OCI-LY1 (cell line): ENCODE results near the gene MYO9A.

ENCODE experiments used
- H2AFZ ChIP-seq: fragments of 200-600 bp; sonication (generic), shearing (Covaris generic); 2 replicates; pipeline ENCODE4 v1.6.0; 2014; ENCODE audit warnings: antibody characterized with exemption, mild to moderate bottlenecking, low read length
- H3F3A ChIP-seq: fragments of 200-600 bp; sonication (generic), shearing (Covaris generic); 2 replicates; pipeline ENCODE4 v1.6.0; 2014; ENCODE audit warnings: mild to moderate bottlenecking, antibody characterized with exemption, low read length, moderate library complexity; ENCODE audit not compliant: insufficient read depth
- H3K27ac ChIP-seq: fragments of 200-600 bp; sonication (generic); 2 replicates; pipeline ENCODE4 v1.5.1; 2014; ENCODE audit warnings: low read length, mixed run types, mild to moderate bottlenecking, low read depth; ENCODE audit not compliant: poor library complexity, severe bottlenecking
- H3K27me3 ChIP-seq: fragments of 200-600 bp; sonication (generic); 2 replicates; pipeline ENCODE4 v1.6.0; 2014; ENCODE audit warnings: antibody characterized with exemption, mild to moderate bottlenecking, low read length, moderate library complexity; ENCODE audit not compliant: insufficient read depth
- H3K36me3 ChIP-seq: fragments of 200-600 bp; sonication (generic); 2 replicates; pipeline ENCODE4 v1.6.1; 2014; ENCODE audit warnings: mild to moderate bottlenecking, antibody characterized with exemption, low read length, moderate library complexity, mixed read lengths; ENCODE audit not compliant: insufficient read depth
- H3K4me1 ChIP-seq: fragments of 200-600 bp; sonication (generic); 2 replicates; pipeline ENCODE4 v1.5.1; 2014; ENCODE audit warnings: mild to moderate bottlenecking, low read length, moderate library complexity; ENCODE audit not compliant: insufficient read depth, severe bottlenecking
- H3K4me2 ChIP-seq: fragments of 200-600 bp; sonication (generic), shearing (Covaris generic); 2 replicates; pipeline ENCODE4 v1.6.1; 2014; ENCODE audit warnings: low read length
- H3K4me3 ChIP-seq: fragments of 200-600 bp; sonication (generic); 2 replicates; pipeline ENCODE4 v1.5.1; 2014; ENCODE audit warnings: low read length, low read depth, mild to moderate bottlenecking, mixed read lengths; ENCODE audit not compliant: poor library complexity, severe bottlenecking
- H3K79me2 ChIP-seq: fragments of 200-600 bp; shearing (Covaris generic); 2 replicates; pipeline ENCODE4 v1.6.1; 2016; ENCODE audit warnings: mixed run types, low read length, mixed read lengths; ENCODE audit not compliant: insufficient read depth
- H3K9ac ChIP-seq: fragments of 200-600 bp; sonication (generic), shearing (Covaris generic); 2 replicates; pipeline ENCODE4 v1.6.1; 2014; ENCODE audit warnings: mild to moderate bottlenecking, low read length, mixed read lengths
- H3K9me2 ChIP-seq: fragments of 200-600 bp; sonication (generic), shearing (Covaris generic); 2 replicates; pipeline ENCODE4 v1.6.1; 2014; ENCODE audit warnings: low read depth, mild to moderate bottlenecking, low read length, mixed read lengths
- H3K9me3 ChIP-seq: fragments of 200-600 bp; shearing (Covaris generic); 2 replicates; pipeline ENCODE4 v1.6.1; 2014; ENCODE audit warnings: low read length, mixed read lengths
- H4K20me1 ChIP-seq: fragments of 200-600 bp; sonication (generic), shearing (Covaris generic); 2 replicates; pipeline ENCODE4 v1.6.0; 2016; ENCODE audit warnings: mild to moderate bottlenecking, low read length; ENCODE audit not compliant: insufficient read depth
- EZH2 ChIP-seq: fragments of 200-600 bp; sonication (generic), shearing (Covaris generic); IDR thresholded peaks from 2 replicates; pipeline ENCODE4 v1.8.0; 2017; ENCODE audit warnings: borderline replicate concordance, mixed run types, mild to moderate bottlenecking, antibody characterized with exemption, low read length, moderate library complexity, mixed read lengths
- TF ChIP-seq, protein P1 (sequence below): fragments of 200-600 bp; sonication (generic), shearing (Covaris generic); IDR thresholded peaks from 2 replicates; pipeline ENCODE4 v1.5.1; 2017; ENCODE audit warnings: mild to moderate bottlenecking, antibody characterized with exemption, low read length, moderate library complexity, mixed read lengths

Gene MYO9A

DNA sequence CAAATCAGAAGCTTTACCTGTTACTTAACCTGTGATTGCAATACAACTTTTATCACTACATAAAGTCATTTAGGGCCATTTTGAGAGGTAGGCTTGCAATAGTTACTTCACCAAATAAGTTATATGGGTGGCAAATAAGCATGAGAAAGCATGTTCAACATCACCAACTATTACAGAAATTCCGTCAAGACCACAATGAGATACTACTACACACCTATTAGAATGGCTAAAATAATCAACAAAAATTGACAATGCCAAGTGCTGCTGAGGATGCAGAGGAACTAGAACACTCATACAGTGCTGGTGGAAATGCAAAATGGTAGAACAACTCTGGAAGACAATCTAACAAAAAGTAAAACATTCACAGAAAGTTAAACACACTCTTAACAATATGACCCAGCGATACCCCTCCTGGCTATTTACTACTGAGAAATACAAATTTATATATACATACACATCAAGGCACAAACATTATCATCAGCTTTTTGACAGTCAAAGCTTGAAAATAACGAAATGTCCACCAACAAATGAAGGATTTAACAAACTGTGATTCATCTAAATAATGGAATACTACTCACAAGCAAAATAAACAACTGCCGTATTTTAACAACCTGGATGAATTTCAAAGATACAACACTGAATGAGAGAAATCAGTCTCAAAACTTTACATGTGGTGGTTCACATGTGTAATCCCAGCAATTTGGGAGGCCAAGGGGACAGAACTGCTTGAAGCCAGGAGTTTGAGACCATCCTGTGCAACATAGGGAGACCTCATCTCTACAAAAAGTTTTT is 82.9 kb downstream of the MYO9A start:
- Histone ChIP-seq H3K27me3 (no peaks in the 10 kb centered on the region), H4K20me1 (no peaks in the 10 kb centered on the region), H3K4me3 (no peak overlapping the region), H3K4me2 (no peak overlapping the region), H3K27ac (no peak overlapping the region), H3K9me3 (peaks cover 2% of the 10 kb centered on the region), H3K9ac (no peak overlapping the region), H2AFZ (no peak overlapping the region), H3K9me2 (no peaks in the 10 kb centered on the region), H3K36me3 (peaks cover 10% of the 10 kb centered on the region; the same call in 1 of the 2 replicates), H3K79me2 (peaks cover 27% of the 10 kb centered on the region; the same call in 1 of the 2 replicates), H3F3A (no peaks in the 10 kb centered on the region; the same call in 1 of the 2 replicates), H3K4me1 (no peaks in the 10 kb centered on the region)
- TF ChIP-seq EZH2: no peak
- TF ChIP-seq, protein P1, sequence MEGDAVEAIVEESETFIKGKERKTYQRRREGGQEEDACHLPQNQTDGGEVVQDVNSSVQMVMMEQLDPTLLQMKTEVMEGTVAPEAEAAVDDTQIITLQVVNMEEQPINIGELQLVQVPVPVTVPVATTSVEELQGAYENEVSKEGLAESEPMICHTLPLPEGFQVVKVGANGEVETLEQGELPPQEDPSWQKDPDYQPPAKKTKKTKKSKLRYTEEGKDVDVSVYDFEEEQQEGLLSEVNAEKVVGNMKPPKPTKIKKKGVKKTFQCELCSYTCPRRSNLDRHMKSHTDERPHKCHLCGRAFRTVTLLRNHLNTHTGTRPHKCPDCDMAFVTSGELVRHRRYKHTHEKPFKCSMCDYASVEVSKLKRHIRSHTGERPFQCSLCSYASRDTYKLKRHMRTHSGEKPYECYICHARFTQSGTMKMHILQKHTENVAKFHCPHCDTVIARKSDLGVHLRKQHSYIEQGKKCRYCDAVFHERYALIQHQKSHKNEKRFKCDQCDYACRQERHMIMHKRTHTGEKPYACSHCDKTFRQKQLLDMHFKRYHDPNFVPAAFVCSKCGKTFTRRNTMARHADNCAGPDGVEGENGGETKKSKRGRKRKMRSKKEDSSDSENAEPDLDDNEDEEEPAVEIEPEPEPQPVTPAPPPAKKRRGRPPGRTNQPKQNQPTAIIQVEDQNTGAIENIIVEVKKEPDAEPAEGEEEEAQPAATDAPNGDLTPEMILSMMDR: no peak

DNA sequence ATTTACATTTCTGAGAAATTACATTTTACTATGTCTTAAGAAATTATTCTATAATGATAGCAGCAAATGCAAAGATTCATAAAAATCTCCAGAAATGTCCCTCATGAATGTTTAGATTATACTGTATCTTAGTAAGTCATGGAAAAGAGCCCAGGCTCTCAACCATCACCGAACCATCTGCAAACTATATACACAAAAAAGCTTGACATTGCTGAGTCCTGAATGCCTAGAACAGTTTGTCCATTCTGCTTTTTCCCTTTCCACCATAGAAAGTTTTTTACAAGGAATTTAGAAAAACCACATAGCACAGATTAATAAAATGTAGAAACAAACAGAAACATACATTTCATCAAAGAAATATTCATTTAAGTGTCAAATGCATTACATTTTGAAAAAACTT is 83.6 kb downstream of the MYO9A start:
- H3K9me2 ChIP-seq: no peaks in the 10 kb centered on the region
- no peak overlapping the region for H3K9ac ChIP-seq
- TF ChIP-seq, protein P1: no peak
- TF ChIP-seq EZH2: no peak

DNA sequence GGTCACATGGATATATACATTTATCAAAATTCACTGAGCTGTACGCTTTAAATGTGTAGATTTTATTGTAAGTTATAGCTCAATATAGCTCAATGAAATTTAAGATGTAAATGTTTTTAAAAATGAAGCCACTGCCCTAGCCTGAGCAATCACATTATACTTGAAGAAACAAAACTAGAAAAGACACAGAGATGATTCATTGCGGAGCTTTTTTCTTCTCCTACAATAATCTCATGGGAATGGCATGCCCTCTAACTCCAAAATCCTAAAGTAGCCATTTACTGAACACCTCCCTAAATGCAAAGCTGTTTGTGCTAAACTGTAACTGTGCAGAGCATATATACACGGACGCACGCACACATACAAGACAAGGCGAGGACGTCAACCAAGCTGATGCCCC is 84.2 kb downstream of the MYO9A start:
- Histone ChIP-seq H3K4me2 (no peak overlapping the region), H3K4me3 (no peak overlapping the region), H3K27me3 (no peaks in the 10 kb centered on the region), H3K9ac (no peak overlapping the region), H3K36me3 (peaks cover 6% of the 10 kb centered on the region; the same call in 1 of the 2 replicates), H3K4me1 (no peaks in the 10 kb centered on the region), H3F3A (no peaks in the 10 kb centered on the region; the same call in 1 of the 2 replicates), H4K20me1 (no peaks in the 10 kb centered on the region), H3K9me3 (peaks cover 2% of the 10 kb centered on the region), H3K9me2 (no peaks in the 10 kb centered on the region), H3K27ac (no peak overlapping the region), H3K79me2 (peaks cover 27% of the 10 kb centered on the region; the same call in 1 of the 2 replicates), H2AFZ (no peak overlapping the region)
- TF ChIP-seq, protein P1: no peak
- TF ChIP-seq EZH2: no peak

More for the DNA sequence above, 83.6 kb downstream of the MYO9A start:
- Histone ChIP-seq H2AFZ (no peak overlapping the region), H3F3A (no peaks in the 10 kb centered on the region; the same call in 1 of the 2 replicates), H4K20me1 (no peaks in the 10 kb centered on the region), H3K4me1 (no peaks in the 10 kb centered on the region), H3K9me3 (peaks cover 2% of the 10 kb centered on the region), H3K36me3 (peaks cover 6% of the 10 kb centered on the region; the same call in 1 of the 2 replicates), H3K27me3 (no peaks in the 10 kb centered on the region), H3K79me2 (peaks cover 27% of the 10 kb centered on the region; the same call in 1 of the 2 replicates), H3K27ac (no peak overlapping the region), H3K4me3 (no peak overlapping the region), H3K4me2 (no peak overlapping the region)
